ENCODE results near the gene TRAFD1. TPM values are rescaled to one million over a fixed set of nuclear protein-coding genes. Genes with fewer than 3 reads are reported as not detected.
"Not testable (repeated sequence)": the region's sequence is repeated elsewhere in the genome, so short reads cannot be mapped to it uniquely, and the experiment has no call there.

The TRAFD1 gene
- total and polyA plus RNA-seq, 8 donors = 40.1 to 46.2 (median 42.6) TPM

DNA sequence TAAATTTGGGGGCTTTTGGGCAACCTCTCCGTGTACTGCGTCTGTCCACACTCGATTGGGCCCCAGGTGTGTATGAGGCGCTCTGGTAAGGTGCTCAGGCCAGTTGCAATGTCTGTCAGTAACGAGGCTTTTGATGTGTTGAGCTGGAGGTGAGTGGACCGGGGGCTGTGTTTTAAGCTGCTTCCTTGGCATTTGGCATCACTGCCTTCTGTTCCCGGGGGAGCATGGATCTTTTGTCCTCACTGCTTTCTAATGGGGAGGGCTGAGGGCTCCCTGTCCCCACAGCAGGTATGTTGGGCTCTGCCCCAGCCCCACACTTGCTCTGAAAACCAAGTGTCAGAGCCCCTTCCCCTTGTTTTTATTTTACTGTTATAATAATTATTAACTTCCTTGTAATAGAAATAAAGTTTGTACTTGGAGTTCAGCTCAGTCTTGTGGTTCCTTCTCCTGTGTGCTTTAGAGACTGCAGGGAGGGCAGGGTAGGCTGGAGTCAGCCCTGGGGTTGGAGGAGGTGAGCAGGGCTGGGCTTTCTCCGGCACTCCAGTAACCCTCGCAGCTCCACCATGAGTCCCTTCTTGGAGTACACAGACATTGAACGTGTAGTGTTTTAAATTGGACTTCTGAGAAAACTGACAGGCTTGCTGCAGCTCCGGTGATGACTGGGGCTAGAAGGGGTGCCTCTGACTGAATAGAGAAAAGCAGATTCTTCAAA, 28.0 kb downstream of the TRAFD1 start:
- Histone ChIP-seq H3K27ac (no peak overlapping the region), H3K4me3 (no peak overlapping the region), H3K27me3 (no peaks in the 10 kb centered on the region), H3K4me1 (peaks cover 3% of the 10 kb centered on the region in 2 donors), H3K9me3 (no peaks in the 10 kb centered on the region), H3K36me3 (peaks cover 5 to 89% of the 10 kb centered on the region in 2 donors)
- intact Hi-C loops (cut with DNase I) = no loop called here
- TF ChIP-seq CTCF (IDR thresholded peaks at IDR 0.05) = no peak
- ATAC-seq (no peak), DNase-seq (no peak)

GRCh38 chr12:112153893-112154219, 28.5 kb downstream of the TRAFD1 start:
- ATAC-seq (no peak), DNase-seq (no peak)
- Histone ChIP-seq H3K36me3 (peaks cover 0 to 89% of the 10 kb centered on the region in 2 donors), H3K27ac (no peak overlapping the region), H3K4me3 (no peak overlapping the region), H3K27me3 (no peaks in the 10 kb centered on the region), H3K4me1 (peaks cover 3% of the 10 kb centered on the region in 2 donors), H3K9me3 (no peaks in the 10 kb centered on the region)
- no peak for TF ChIP-seq CTCF (IDR thresholded peaks at IDR 0.05)
- intact Hi-C loops (cut with DNase I) = no loop called here

GRCh38 chr12:112158461-112159145, 33.2 kb downstream of the TRAFD1 start:
- DNase-seq; H3K27me3 ChIP-seq; H3K27ac ChIP-seq; H3K4me1 ChIP-seq; intact Hi-C loops (cut with DNase I); H3K4me3 ChIP-seq; H3K9me3 ChIP-seq; ATAC-seq: not testable (repeated sequence)
- peaks cover 0 to 89% of the 10 kb centered on the region in 2 donors for H3K36me3 ChIP-seq

DNA sequence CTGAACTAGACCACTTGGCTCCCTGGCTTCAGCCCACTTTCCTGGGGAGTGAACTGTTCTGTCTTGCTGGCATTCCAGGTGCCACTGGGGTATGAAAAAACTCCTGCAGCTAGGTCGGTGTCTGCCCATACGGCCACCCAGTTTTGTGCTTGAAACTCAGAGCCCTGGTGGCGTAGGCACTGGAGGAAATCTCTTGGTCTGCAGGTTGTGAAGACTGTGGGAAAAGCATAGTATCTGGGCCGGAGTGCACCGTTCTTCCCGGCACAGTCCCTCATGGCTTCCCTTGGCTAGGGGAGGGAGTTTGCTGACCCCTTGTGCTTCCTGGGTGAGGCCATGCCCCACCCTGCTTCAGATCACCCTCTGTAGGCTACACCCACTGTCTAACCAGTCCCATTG, 33.8 kb downstream of the TRAFD1 start:
- no peak for DNase-seq
- peaks cover 0 to 89% of the 10 kb centered on the region in 2 donors for H3K36me3 ChIP-seq
- no peak overlapping the region for H3K4me3 ChIP-seq

DNA sequence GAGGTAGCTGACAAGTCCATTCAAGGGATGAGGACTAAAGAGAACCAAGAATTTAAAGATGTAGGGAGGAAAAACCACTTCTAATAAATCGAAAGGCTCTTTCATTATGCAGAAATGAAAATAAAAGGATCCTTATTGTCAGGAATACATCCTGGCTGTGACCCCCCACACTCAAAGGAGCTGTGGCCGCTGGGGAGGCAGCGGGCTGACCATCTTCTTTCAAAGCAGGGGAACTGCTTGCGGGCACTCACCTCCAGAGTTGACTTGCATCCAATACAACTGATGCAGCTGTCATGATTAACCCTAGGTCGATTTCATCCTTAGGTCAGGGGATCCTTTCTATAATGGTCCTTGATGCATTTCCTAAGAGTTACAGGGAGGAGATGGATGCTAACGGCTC, 35.3 kb downstream of the TRAFD1 start:
- Histone ChIP-seq H3K27me3 (no peaks in the 10 kb centered on the region), H3K9me3 (no peaks in the 10 kb centered on the region), H3K4me1 (no peaks in the 10 kb centered on the region), H3K36me3 (peaks cover 0 to 80% of the 10 kb centered on the region in 2 donors), H3K4me3 (no peak overlapping the region), H3K27ac (no peak overlapping the region)
- ATAC-seq = no peak
- peak in 2 of 4 donors; percentile 28 to 29 for DNase-seq
- TF ChIP-seq CTCF (IDR thresholded peaks at IDR 0.05) = no peak
- intact Hi-C loops (cut with DNase I) = no loop called here

More for the DNA sequence above, 33.8 kb downstream of the TRAFD1 start:
- Histone ChIP-seq H3K4me1 (no peaks in the 10 kb centered on the region), H3K9me3 (no peaks in the 10 kb centered on the region), H3K27ac (no peak overlapping the region), H3K27me3 (no peaks in the 10 kb centered on the region)
- TF ChIP-seq CTCF (IDR thresholded peaks at IDR 0.05) = no peak
- intact Hi-C loops (cut with DNase I) = no loop called here
- no peak for ATAC-seq

Data from left lung (tissue), 10 donors.